ENCODE results near the gene HAUS7.

HAUS7 gene

DNA sequence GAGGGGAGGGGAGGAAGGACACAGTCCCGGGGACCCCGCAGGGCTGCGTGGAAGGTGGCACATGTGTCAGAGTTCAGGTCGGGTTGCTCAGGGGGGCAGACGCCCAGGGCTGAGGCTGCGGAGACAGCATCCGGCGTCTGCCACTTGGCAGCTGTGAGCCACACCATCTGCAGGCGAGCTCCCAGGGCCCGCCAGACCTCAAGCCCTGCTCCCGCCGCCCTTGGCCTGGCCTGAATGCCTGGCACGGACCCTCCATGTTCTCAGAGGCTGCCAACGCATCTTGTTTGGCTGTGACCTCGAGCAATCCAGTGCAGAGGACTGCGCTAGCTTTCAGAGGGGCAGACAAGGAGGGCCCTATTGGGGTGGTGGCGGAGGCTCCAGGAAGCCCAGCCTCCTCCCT lies 29.5 kb upstream of the HAUS7 start:
- in situ Hi-C loops (cut with MboI; ENCODE audit: low sequenced_read_pairs) = loop anchor here (25.0 kb wide), 1 partner anchor 563 kb away; no protein-coding TSS in a partner anchor

DNA sequence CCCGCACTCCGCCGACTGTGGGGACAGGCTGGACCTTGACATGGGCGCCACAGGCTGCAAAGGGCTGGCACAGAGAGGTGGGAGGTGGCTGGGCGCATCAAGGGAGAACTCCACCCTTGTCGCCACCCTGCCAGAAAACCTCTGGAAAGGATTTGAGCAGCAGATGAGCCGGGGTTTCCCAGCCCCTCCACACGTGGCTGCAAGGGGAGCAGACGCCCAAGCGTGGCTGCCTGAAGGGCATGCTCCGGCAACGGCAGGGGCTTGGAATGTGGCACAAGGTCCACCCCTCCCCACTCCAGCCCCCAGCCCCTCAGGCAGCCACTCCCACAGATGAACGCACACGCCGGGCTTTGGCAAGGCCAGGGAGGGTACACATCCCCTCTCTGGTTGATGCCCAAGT lies 29.0 kb upstream of the HAUS7 start:
- in situ Hi-C loops (cut with MboI; ENCODE audit: low sequenced_read_pairs) = loop anchor here (25.0 kb wide), 1 partner anchor 562 kb away; no protein-coding TSS in a partner anchor

- in situ Hi-C loops (cut with MboI; ENCODE audit: low sequenced_read_pairs) = loop anchor here (25.0 kb wide), 1 partner anchor 561 kb away; no protein-coding TSS in a partner anchor
Observed at GRCh38 chrX:153498453-153498852, 28.1 kb upstream of the HAUS7 start.

- in situ Hi-C loops (cut with MboI; ENCODE audit: low sequenced_read_pairs) = loop anchor here (25.0 kb wide), 1 partner anchor 559 kb away; no protein-coding TSS in a partner anchor
Observed at GRCh38 chrX:153496590-153496959, 26.2 kb upstream of the HAUS7 start.

DNA sequence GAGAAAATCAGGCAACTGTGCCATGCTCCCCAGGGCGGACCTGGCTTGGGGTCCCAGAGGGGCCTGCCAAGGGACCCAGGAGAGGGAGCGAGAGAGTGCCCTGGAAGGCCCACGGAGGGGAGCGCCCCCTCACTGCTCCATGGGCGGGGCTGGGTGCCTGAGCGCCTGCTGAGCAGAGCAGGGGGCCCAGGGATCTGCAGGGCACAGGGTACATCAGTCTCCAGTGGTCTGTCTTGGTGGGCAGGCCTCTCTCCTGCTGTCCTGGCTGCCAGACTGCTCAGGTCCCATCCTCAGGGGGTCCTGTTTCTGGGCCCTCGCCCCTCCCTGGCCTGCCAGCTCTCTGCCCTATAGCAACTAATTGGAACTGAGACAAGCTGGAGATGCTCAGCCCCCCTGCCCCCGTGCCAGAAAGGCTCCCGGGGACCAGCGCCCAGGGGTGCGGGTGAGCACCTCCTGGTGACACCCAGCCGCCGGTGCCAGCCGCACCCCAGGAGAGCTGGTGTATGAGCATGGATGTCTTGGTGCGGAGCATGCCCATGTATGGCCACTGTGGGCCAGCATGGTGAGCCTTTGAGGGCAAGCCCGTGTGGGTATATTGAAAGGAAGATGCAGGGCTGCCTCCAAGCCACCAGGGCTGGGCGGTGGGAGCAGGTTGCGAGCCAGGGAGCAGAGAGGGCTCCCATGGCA lies 25.7 kb upstream of the HAUS7 start:
- in situ Hi-C loops (cut with MboI; ENCODE audit: low sequenced_read_pairs) = loop anchor here (25.0 kb wide), 1 partner anchor 559 kb away; no protein-coding TSS in a partner anchor

GRCh38 chrX:153495362-153495751 lies 25.0 kb upstream of the HAUS7 start:
- in situ Hi-C loops (cut with MboI; ENCODE audit: low sequenced_read_pairs) = loop anchor here (25.0 kb wide), 1 partner anchor 558 kb away; no protein-coding TSS in a partner anchor

DNA sequence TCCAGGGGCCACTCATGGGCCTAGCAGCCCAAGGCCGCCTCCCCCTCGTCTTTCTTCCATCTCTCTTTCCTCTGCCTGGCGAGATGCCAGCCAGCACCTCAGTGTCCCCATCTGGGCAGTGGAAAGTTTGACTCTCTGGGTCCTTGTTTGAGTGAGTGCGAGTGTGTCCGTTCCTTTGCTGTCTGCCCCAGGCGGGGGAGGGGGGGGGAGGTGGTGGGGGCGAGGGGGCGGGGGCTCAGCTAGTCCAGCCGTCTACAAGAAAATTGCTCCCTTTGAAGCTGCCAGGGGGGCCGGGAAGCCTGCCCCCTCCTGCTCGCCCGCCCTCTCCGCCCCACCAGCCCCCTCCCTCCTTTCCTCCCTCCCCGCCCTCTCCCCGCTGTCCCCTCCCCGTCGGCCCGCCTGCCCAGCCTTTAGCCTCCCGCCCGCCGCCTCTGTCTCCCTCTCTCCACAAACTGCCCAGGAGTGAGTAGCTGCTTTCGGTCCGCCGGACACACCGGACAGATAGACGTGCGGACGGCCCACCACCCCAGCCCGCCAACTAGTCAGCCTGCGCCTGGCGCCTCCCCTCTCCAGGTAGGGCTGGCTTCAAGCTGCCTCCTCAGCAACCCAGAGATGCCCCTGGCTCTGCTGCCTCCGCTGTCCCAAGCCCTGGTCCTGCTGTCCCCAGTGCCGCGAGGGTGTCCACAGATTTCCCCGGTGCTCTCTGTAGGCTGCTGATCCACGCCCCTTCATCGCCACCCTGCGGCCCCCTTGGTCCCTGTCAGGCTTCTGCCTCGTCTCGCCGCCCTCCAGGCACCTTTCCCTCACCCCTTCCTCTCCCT lies 24.4 kb upstream of the HAUS7 start, which contains the start of gene BGN:
Gene BGN (plus strand): TSS at position 440 of the 821 bp plus-strand sequence. CDS start 9,652 bp downstream, outside the sequence.
- in situ Hi-C loops (cut with MboI; ENCODE audit: low sequenced_read_pairs) = loop anchor here (25.0 kb wide), 1 partner anchor 557 kb away; no protein-coding TSS in a partner anchor

GRCh38 chrX:153494061-153494460 lies 23.7 kb upstream of the HAUS7 start:
- in situ Hi-C loops (cut with MboI; ENCODE audit: low sequenced_read_pairs) = loop anchor here (25.0 kb wide), 1 partner anchor 557 kb away; no protein-coding TSS in a partner anchor

DNA sequence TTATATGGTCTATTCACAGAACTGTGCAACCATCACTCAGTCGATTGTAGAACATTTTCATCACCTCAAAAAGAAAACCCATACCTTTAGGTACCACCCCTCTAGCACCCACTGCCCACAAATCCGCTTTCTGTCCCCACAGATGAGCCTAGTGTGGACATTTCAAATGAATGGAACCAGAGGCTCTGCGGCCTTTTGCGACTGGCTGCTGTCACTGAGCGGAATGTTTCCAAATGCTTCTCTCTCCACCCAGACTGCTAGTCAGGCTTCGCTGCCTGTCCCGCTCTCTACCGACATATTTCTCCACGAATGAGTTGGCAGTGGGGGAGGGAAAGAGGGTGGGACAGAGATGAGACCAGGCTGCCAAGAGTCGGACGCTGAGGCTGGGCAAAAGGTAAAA lies 22.7 kb upstream of the HAUS7 start:
- in situ Hi-C loops (cut with MboI; ENCODE audit: low sequenced_read_pairs) = loop anchor here (25.0 kb wide), 1 partner anchor 556 kb away; no protein-coding TSS in a partner anchor

DNA sequence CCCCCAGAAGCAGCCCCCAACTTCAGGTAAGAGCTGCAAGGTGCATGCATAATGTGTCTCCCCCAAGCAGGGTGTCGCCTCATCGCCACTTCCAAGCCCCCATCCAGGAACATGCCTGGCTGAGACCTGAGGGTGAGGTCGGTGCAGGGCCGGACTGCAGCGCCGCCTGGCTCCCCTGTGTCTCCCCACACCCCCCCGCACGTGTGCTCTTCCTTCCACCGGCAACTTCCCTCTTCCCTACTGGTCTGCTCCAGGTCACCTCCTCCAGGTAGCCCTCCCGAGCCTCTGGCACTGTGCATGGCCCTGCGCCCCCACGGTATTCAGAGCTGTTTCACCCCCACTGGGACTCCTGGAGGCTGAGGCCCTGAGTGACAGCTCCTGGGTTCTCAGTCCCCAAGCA lies 22.2 kb upstream of the HAUS7 start:
- in situ Hi-C loops (cut with MboI; ENCODE audit: low sequenced_read_pairs) = loop anchor here (25.0 kb wide), 1 partner anchor 555 kb away; no protein-coding TSS in a partner anchor

- in situ Hi-C loops (cut with MboI; ENCODE audit: low sequenced_read_pairs) = loop anchor here (25.0 kb wide), 1 partner anchor 555 kb away; no protein-coding TSS in a partner anchor
Observed at GRCh38 chrX:153491918-153492317, 21.5 kb upstream of the HAUS7 start.

DNA sequence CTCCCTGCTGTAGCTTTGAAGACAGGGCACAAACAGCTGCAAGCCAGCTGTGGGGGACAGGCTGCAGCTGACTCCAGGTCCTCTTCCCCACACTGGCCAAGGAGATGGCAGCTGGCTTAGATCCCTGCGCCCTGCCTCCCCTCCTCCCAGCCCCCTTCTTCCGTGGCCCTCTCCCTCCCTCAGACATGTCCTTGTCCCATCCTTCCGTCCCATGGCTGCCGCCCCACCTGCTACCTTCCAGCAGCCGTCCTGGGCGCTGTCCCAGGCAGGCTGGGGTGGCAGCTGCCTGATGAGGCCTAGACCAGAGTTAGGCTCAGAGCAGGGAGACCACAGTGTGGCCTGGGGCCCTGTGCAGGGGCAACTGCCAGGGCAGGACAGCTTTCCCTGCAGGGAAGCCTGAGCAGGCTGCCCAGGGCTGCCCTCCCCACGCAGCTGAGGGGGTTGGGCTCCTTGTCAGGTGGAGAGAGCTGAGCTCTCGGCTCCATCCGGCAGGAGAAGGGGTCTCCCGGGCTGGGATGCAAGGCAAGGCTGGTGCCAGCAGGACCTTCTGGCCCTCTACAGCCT lies 21.1 kb upstream of the HAUS7 start:
- in situ Hi-C loops (cut with MboI; ENCODE audit: low sequenced_read_pairs) = loop anchor here (25.0 kb wide), 1 partner anchor 554 kb away; no protein-coding TSS in a partner anchor

DNA sequence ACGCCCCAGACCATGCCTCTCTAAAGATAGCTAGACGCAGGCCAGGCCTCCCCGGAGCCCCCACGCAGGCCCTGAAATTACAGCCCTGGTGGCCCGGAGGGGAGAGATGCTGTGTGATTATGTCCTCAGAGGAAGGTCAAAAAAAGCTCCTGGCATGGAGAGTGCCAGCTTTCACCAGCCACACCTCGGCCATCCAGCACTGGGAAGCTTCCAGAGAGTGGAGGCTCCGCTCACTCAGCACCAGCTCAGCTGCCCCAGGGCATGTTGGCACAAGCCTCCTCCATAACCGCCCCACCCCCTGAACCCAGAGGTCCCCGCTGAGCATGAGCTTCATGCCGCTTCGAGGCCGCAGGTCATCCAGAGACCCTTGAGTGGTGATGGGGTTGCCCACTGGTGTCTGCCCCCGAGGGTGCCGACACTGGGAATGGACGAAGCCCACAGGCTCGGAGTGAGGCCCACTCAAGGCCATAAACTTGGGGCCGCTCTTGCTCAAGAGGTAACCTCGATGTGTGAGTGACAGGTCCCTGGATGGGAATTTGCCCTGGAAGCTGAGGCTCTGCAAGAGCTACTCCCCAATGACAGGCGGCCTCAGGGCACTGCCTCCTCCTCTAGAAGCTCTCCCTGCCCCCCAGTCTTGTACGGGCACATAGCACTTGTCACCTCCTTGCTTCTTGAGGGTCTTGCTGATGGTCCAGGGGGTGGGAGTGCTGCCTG lies 20.0 kb upstream of the HAUS7 start:
- in situ Hi-C loops (cut with MboI; ENCODE audit: low sequenced_read_pairs) = loop anchor here (25.0 kb wide), 1 partner anchor 553 kb away; no protein-coding TSS in a partner anchor

DNA sequence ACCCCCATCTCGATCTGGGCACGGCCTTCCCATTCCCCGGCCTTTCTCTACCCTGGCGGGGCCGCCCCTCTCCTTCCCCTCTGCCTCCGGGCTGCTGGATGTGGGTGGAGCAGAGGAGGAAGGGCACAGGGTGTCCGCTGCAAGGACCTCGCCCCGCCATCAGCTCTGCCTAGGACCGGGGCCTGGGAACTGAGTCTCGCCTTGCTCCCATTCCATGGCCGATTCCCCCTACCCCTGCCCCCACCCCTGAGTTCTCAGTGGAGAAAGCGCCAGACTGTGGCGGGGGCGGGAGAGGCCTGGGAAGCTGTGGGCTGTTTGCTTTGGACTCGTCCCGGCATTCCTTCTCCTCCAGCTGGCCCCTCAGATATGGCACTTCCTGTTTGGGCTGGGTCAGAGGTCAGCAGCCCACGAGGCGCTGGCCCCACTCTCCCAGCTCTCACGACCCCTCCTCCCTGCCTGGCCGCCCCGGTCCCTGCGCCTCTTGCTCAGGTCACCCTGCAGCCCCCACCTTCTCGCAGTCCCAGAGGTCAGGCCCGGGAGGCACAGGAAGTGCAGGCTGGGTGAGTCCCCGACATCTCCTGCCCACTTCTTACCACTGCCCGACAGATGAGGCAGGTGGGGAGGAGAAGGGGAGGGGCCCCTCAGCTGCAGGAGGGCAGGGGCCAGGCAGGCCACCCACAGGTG lies 18.0 kb upstream of the HAUS7 start:
- in situ Hi-C loops (cut with MboI; ENCODE audit: low sequenced_read_pairs) = loop anchor here (25.0 kb wide), 1 partner anchor 551 kb away; no protein-coding TSS in a partner anchor

GRCh38 chrX:153487590-153488071 lies 17.3 kb upstream of the HAUS7 start:
- in situ Hi-C loops (cut with MboI; ENCODE audit: low sequenced_read_pairs) = loop anchor here (25.0 kb wide), 1 partner anchor 550 kb away; no protein-coding TSS in a partner anchor

- in situ Hi-C loops (cut with MboI; ENCODE audit: low sequenced_read_pairs) = loop anchor here (25.0 kb wide), 1 partner anchor 549 kb away; no protein-coding TSS in a partner anchor
Observed at GRCh38 chrX:153486171-153486570, 15.8 kb upstream of the HAUS7 start.

GRCh38 chrX:153485396-153486080 lies 15.2 kb upstream of the HAUS7 start:
- in situ Hi-C loops (cut with MboI; ENCODE audit: low sequenced_read_pairs) = loop anchor here (25.0 kb wide), 1 partner anchor 548 kb away; no protein-coding TSS in a partner anchor

DNA sequence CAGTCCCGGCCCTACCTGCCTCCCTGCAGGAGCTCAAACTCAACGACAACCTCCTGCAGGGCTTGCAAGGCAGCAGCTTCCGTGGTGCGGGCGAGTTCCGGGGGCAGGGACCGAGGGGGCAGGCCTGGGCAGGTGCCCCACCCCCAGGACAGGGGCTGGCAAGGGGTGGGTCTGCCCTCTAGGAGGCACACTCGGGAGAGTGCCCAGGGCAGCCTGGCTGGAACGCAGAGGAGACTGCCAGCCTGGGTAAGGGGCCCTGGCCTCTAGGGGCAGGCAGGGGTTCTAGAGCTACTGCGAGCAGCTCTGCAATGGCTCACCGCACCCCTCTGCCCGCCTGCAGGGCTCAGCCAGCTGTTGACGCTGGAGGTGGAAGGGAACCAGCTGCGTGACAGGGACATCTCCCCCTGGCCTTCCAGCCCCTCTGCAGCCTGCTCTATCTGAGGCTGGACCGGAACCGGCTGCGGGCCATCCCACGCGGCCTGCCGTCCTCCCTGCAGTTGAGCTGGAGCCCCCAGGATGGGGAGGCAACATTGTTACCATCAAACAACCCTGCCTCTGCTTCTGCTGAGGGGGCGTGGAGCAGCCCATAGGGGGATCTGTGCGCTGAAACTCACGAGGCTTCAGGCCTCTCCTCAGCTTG lies 12.1 kb upstream of the HAUS7 start:
- in situ Hi-C loops (cut with MboI; ENCODE audit: low sequenced_read_pairs) = loop anchor here (25.0 kb wide), 1 partner anchor 545 kb away; no protein-coding TSS in a partner anchor
